Measurements from ENCODE around the gene FYB1. TPM values are rescaled to one million over a fixed set of nuclear protein-coding genes. Genes with fewer than 3 reads are reported as not detected.

FYB1 gene
- total RNA-seq, 1 experiment from 2014 or later: not detected

DNA sequence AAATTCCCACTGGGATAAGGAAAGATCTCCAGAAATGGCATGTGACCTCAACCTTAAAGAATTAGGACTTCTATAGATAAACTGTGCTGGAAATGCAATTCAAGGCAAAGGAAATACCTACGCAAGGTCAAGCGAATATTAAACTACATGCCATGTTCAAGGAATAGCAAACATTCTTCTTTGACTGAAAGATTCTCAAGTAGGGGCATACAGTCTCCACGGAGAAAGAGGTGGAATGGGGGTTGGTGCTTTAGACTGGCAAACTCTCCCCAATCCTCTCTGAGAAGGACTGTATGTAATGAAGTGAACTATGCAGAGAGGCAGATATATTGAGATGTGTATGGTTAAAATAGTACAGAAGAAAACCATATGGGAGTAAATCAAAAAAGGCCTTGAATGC lies 151.3 kb downstream of the FYB1 start:
- no peak for TF ChIP-seq CTCF (conservative IDR thresholded peaks at IDR 0.05)
- no peak overlapping the region for H2AFZ ChIP-seq (ENCODE audit: low read length)
- H3K27ac Mint-ChIP-seq: no peak overlapping the region
- H3K79me1 ChIP-seq (ENCODE audit: insufficient read depth, low read depth, low read length, poor library complexity, severe bottlenecking): no peaks in the 10 kb centered on the region
- no peak overlapping the region for H2BK15ac ChIP-seq (ENCODE audit: low read depth, low read length)
- H3K14ac ChIP-seq (ENCODE audit: insufficient read depth, low read length): no peak overlapping the region
- no peak overlapping the region for H3K4me3 Mint-ChIP-seq
- H4K8ac ChIP-seq (replicated peaks; ENCODE audit: insufficient read length, low read depth, low read length): no peak overlapping the region
- no CpG with 5 or more reads among the region's 3 CpGs for WGBS (ENCODE audit: extremely low coverage, insufficient read length, low lambda C conversion rate)
- no peak overlapping the region for H3K27ac ChIP-seq (ENCODE audit: insufficient read length, low read depth, low read length)
- no peak overlapping the region for H2BK5ac ChIP-seq (ENCODE audit: insufficient read length, low read length)
- H4K5ac ChIP-seq (ENCODE audit: insufficient read length, low read depth, low read length): no peak overlapping the region
- DNase-seq: no peak
- no peaks in the 10 kb centered on the region for H3K27me3 Mint-ChIP-seq (ENCODE audit: low read depth)
- no peak overlapping the region for H2AK5ac ChIP-seq (ENCODE audit: insufficient read length, low read length)
- H3K4ac ChIP-seq (ENCODE audit: low read depth, low read length): no peak overlapping the region
- no peak overlapping the region for H3K4me2 ChIP-seq (ENCODE audit: insufficient read depth, insufficient read length, low read length)
- peaks cover 23 to 28% (median 28%) of the 10 kb centered on the region in 3 experiments for H3K36me3 Mint-ChIP-seq (ENCODE audit: insufficient read depth in 1 of 3, low read depth in 3 of 3)
- H3K27me3 ChIP-seq (ENCODE audit: insufficient read depth, low read length): no peaks in the 10 kb centered on the region
- H3K9ac ChIP-seq (ENCODE audit: extremely low read depth, insufficient read length, low read length): no peak overlapping the region
- no peak overlapping the region for H4K91ac ChIP-seq (ENCODE audit: insufficient read length, low read depth, low read length)
- peaks cover 29 to 37% of the 10 kb centered on the region in 2 experiments for H3K4me1 Mint-ChIP-seq
- H3K9me3 ChIP-seq (ENCODE audit: control insufficient read depth, low read depth, low read length): peaks cover 16% of the 10 kb centered on the region
- H3K23me2 ChIP-seq (ENCODE audit: insufficient read length, low read depth, low read length, poor library complexity, severe bottlenecking): peaks cover 2% of the 10 kb centered on the region
- no peak overlapping the region for H3K56ac ChIP-seq (ENCODE audit: insufficient read length, low read depth, low read length)
- H3K18ac ChIP-seq (ENCODE audit: insufficient read length, low read depth, low read length): no peak overlapping the region
- no peak overlapping the region for H3T11ph ChIP-seq (ENCODE audit: low read length)
- H2BK20ac ChIP-seq (ENCODE audit: low read depth, low read length, poor library complexity, severe bottlenecking): no peak overlapping the region
- H4K20me1 ChIP-seq (ENCODE audit: control insufficient read depth, insufficient read depth, insufficient read length): no peaks in the 10 kb centered on the region
- H3K4me1 ChIP-seq (ENCODE audit: insufficient read depth, low read length): peaks cover 3% of the 10 kb centered on the region; the same call in 1 of the 2 replicates
- H3K79me2 ChIP-seq (ENCODE audit: insufficient read depth, low read length): peaks cover 4% of the 10 kb centered on the region; the same call in 1 of the 2 replicates
- H2BK12ac ChIP-seq (ENCODE audit: insufficient read length, low read depth, low read length): no peak overlapping the region
- H2BK120ac ChIP-seq (ENCODE audit: low read depth, low read length, poor library complexity, severe bottlenecking): no peak overlapping the region
- peaks cover 15 to 24% of the 10 kb centered on the region in 2 experiments for H3K9me3 Mint-ChIP-seq
- no peak overlapping the region for H3K23ac ChIP-seq (ENCODE audit: insufficient read length, low read depth, low read length)

Measured in H9 (cell line).